Fibroblast of upper back skin (primary cell): ENCODE results near the gene GOLGA6L10.
"Not testable (repeated sequence)": the region's sequence is repeated elsewhere in the genome, so short reads cannot be mapped to it uniquely, and the experiment has no call there.

Experiments used
- DNase-seq: peaks from one replicate; pipeline ENCODE4 v3.0.0-alpha.2; 2013

Gene GOLGA6L10

GRCh38 chr15:82338573-82338972 is 10.7 kb downstream of the GOLGA6L10 start:
- DNase-seq: not testable (repeated sequence)

DNA sequence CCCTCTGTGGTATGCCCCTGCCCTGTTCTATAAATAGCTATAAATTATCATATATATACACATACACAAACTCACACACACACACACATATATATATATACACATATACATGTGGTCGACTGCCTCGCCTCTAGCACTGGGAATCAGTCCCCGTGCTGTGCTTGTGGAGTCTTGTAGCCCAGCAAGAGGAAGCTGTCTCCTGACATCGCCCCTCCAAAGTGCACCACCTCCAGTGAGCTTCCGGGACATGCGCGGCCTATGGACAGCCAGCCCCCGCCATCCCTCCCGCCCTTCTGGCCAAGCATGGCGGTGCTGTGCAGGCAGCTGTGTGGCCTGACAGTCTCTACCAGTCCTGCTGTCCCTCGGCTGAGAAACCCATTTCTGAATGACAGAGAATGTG is 11.2 kb downstream of the GOLGA6L10 start:
- DNase-seq: not testable (repeated sequence)

DNA sequence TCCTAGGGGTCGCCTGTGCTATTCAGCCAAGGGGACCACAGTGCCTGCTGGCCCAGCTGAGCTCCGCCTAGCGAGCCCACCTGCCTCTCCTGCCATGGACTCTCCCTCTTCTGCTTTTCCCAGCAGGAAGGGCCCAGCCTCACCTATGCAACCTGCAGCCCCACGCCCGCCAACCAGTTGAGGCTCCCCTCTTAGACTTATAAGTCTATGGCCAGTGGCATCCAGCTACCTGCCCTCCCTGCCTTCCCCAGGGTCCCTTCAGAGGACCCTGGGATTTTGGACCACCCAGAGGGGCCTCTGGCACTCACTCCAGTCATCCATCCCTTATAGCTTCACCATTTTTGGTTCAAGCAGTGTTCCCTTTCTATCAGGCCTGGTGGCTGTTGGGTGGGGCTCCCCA is 12.2 kb downstream of the GOLGA6L10 start:
- not testable (repeated sequence) for DNase-seq

DNA sequence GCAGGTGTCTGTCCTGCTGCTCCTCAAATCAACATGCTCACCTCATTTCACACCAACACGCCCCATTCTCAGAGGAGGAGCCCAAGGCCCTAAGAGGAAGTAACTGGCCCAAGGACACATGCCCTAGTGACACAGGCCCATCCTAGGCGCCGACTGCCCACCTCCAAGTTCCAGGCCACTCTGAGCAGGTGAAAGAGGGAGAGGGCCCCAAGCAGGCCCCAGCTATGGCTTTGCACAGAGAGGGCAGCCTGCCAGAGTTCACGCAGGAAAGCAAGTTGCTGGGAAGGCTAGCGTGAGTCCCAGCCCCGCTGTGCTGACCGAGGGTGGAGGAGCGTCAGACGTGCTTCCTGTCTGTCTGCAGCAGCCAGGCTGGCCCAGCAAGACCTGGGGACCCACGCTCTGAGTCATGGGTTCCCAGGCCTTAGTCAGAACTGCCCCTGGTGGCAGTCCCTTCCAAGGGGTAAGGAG is 13.1 kb downstream of the GOLGA6L10 start:
- DNase-seq: not testable (repeated sequence)

GRCh38 chr15:82335006-82335405 is 14.3 kb downstream of the GOLGA6L10 start:
- not testable (repeated sequence) for DNase-seq

DNA sequence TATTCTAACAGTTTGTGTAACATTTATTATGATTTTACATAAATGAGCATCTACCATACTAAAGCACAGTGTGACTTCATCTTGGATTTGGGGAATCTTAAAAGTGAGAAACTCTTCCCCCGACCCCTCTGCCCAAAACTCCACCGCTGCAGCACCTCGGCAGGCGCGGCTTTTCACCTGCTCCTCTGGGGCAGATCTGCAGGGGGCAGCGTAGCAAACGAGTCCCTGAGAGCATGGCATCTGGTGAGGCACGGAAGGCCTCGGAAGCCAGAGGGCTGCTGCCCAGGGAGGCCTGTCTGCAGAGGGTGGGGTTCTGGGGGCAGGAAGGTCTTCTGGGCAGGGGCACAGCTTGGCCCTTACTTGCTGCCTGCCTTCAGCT is 14.7 kb downstream of the GOLGA6L10 start:
- DNase-seq: not testable (repeated sequence)

DNA sequence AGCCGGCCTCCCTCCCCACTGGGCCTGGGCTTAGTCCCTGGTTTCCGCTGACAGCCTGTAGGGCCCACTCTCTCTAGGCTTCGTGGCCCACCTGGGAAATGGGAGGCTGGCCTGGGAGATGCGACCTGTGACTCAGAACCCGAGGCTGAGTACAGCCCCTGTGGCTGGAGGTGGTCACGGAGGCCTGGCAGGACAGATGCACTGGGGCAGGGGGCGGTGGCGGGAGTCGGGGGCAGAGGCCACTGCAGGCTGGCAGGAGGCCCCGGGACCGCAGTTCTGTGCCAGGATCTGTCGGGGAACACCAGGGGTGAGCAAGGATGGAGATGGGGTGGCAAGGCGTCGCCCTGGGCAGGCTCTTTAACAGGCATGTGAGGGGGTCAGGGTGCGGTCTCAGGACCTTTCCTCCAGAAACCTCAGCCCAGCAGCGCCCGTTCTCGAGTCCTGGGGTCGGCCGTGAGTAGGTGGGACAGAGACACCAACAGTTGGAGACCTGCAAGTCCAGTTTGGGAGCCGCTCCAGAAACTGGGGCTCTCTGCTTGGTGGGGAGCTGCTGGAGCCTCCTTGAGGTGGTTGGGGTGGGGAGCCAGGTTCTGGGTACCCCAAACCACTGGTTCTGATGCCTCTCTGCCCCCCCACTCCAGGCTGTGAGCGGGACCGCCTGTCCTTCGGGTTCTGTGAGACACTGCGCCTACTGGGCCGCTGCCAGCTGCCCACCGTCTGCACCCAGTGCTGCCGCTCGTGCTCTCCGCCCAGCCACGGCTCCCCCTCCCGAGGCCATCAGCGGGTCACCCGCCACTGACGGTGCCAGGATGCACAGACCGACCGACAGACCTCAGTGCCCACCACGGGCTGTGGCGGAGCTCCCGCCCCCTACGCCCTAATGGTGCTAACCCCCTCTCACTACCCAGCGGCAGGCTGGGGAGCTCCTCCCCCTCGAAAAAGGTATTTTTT is 15.4 kb downstream of the GOLGA6L10 start:
- not testable (repeated sequence) for DNase-seq

DNA sequence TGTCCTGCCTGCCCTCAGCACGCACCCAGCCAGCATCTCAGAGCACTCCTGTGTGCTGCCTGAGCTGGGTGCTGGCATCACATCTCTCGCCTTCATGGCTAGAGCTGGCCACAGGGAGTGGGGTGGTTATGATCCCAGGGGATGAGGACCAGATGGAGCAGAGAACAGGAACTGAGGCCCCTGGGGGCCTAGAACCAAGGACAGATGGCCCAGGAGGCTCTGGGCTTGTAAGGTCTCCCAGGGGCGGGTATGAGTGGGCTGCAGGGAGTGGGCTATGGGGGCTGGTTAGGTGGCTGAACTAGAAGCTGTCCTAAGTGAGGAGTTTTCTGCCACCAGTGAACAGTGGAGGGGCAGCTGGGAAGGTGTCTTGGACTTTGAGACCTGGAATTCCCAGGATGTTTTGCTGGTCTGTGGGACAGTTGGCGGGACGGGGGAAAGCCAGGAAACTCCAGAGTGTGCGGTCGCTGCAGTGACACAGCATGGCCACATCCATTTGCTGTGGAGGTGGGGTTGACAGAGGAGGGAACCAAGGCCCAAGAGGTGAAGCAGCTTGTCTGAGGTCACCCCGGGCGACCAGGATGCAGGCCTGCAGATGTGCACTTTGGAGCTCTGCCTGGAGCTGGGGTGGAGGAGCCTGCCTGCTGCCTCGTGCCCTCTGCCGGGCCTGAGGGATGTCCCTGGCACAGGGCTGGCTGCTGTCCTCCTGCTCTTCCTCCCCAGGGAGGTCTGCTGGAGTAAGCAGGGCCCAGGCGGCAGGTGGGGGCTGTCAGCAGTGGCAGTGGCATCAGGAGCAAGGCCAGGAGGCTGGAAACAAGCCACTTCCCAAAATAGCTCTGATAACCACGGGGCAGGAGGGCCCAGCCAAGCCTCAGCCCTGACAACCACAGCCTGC is 16.3 kb downstream of the GOLGA6L10 start:
- not testable (repeated sequence) for DNase-seq

DNA sequence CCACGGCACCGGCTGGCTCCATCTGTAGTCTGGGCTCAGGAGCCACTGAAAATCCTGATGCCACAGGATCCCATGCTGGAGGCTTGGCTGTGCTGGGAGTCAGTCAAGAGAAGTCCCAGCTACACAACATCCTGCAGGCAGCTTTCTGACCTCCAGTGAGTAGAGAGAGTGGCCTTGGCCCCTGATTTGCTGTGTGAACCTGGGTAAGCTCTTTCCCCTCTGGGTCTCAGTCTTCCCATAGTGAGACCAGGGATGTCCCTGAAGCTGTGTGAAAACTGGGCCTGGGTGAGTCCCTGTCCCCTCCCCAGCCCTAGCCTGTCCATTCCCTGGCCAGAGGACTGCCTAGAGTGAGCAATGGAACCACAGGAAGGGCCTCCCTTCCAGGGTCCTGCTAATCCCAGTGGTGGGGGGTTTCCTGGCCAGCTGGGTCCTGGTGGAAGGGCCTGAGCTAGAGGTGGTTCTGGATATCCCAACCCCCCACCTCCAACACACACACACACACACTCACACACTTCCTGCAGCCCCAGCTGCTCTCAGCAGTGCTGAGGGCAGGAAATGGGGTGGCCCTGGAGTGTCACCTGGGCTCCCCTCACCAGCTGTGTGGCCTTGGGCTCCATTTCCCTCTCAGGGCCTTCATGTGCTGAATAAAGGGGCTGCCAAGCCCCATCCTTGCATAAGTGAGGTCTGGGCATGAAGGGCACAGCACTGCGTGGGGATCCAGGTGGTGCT is 17.5 kb downstream of the GOLGA6L10 start:
- not testable (repeated sequence) for DNase-seq

DNA sequence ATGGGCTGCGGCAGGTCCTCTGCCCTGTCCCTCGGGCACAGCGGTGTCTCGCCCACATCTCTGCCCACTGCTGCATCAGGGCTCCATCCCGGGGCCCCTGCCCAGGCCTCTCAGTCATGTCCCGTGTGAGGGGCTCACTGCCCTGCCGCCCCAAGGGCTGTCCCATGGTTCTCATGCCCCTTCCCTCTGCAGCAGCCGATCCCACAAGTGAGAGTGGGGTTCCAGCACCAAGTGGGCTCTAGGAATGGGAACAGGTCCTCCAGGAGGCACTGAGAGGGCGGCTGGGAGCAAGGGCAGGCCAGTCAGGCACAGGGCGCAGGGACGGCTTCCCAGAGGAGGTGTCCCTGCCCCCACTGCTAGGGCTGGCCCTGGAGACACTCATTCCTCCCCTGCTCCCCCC is 18.4 kb downstream of the GOLGA6L10 start:
- not testable (repeated sequence) for DNase-seq

DNA sequence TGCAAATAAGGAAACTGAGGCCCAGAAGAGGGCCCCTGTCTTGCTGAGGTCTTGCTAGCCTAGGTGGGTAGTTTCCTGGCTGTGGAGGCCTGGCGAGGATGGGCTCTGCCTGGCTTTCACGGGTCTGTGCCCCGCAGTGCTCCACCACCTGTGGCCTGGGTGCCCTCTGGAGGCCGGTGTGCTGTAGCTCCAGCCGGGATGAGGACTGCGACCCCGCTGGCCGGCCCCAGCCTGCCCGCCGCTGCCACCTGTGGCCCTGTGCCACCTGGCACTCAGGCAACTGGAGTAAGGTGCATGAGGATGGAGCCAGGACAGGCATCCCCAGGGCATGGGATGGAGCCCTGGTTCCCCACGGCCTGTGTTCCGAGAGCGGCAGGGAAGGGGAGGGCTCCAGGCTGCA is 20.2 kb downstream of the GOLGA6L10 start:
- DNase-seq: not testable (repeated sequence)

DNA sequence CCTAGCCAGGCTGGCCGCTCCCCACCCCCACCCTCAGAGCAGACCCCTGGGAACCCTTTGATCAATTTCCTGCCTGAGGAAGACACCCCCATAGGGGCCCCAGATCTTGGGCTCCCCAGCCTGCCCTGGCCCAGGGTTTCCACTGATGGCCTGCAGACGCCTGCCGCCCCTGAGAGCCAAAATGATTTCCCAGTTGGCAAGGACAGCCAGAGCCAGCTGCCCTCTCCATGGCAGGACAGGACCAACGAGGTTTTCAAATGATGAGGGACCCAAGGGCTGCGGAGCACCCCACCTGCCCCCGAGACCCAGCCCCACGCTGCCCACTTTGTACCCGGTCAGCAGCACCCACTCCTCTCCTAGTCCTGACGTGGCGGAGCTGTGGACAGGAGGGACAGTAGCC is 21.9 kb downstream of the GOLGA6L10 start:
- DNase-seq: not testable (repeated sequence)

- DNase-seq: not testable (repeated sequence)
Observed at GRCh38 chr15:82326896-82327295, 22.4 kb downstream of the GOLGA6L10 start.

GRCh38 chr15:82325646-82326045 is 23.6 kb downstream of the GOLGA6L10 start:
- not testable (repeated sequence) for DNase-seq

GRCh38 chr15:82324831-82325230 is 24.4 kb downstream of the GOLGA6L10 start:
- DNase-seq: not testable (repeated sequence)

- DNase-seq: not testable (repeated sequence)
Observed at GRCh38 chr15:82322488-82322887, 26.8 kb downstream of the GOLGA6L10 start.

GRCh38 chr15:82320861-82321260 is 28.4 kb downstream of the GOLGA6L10 start:
- DNase-seq: not testable (repeated sequence)

GRCh38 chr15:82319522-82320278 is 29.6 kb downstream of the GOLGA6L10 start:
- not testable (repeated sequence) for DNase-seq

DNA sequence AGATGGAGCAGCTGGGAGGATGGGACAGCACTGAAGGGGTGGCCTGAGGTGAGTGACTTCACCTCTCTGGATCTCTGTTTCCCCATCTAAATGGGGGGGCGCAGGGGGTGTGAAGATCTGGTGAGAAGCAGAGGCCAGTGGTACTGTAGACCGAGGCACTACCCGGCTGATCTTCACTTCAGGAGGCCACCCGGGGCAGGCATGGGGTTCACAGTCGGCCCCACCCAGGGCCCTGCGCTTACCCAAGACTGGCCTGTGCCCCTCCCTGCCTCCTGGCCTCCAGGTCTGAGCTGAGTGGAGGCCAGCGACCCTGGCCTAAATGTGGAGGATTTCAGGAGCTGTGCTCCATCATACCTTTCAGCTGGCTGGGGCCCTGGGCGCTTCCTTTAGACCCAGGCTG is 31.0 kb downstream of the GOLGA6L10 start:
- not testable (repeated sequence) for DNase-seq

- DNase-seq: not testable (repeated sequence)
Observed at GRCh38 chr15:82317516-82317915, 31.8 kb downstream of the GOLGA6L10 start.

DNA sequence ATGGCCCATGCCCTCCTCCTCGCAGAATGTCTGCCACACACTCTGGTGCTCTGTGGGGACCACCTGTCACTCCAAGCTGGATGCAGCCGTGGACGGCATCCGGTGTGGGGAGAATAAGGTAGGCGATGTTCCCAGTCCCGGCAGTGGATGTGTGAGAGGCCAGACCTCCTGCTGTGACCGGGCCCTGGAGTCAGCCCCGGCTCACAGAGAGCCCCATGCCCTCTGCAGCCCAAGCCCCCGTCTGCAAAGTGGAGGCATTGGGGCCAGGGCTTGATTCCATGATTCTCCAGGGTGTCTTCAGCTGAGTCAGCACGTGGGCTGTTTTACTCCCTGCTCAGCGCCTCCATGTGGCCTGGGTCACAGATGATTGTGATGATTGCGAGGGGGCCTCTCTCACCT is 32.2 kb downstream of the GOLGA6L10 start:
- no peak for DNase-seq
